Small intestine (tissue), 7 donors: ENCODE data around the gene CDR2L. TPM values are rescaled to one million over a fixed set of nuclear protein-coding genes. Genes with fewer than 3 reads are reported as not detected.
"Not testable (repeated sequence)": the region's sequence is repeated elsewhere in the genome, so short reads cannot be mapped to it uniquely, and the experiment has no call there.

Source experiments
- DNase-seq, 2 donors: peaks; one replicate each; pipeline versions ENCODE4 v3.0.0 to v3.0.0-alpha.2; 2013
- FAIRE-seq: peaks from 2 replicates; lab custom pipeline; 2012; peaks lifted over from hg19 to GRCh38; lab: Jason Lieb, UNC
- H3K27ac ChIP-seq, 3 donors: one replicate each; pipeline ENCODE4 v1.5.1; 2013; ENCODE audit warnings: low read length in 2 of 3, mild to moderate bottlenecking in 2 of 3, control low read depth in 1 of 3, inconsistent platforms in 1 of 3, low read depth in 1 of 3, moderate library complexity in 1 of 3
- H3K27me3 ChIP-seq, 3 donors: one replicate each; pipeline ENCODE4 v1.6.1; 2013; ENCODE audit warnings: low read length in 3 of 3, inconsistent platforms in 1 of 3; ENCODE audit not compliant: control insufficient read depth in 3 of 3, insufficient read depth in 3 of 3
- H3K36me3 ChIP-seq, 3 donors: one replicate each; pipeline ENCODE4 v1.6.1; 2013; ENCODE audit warnings: low read length in 3 of 3, inconsistent platforms in 1 of 3, low read depth in 1 of 3, mild to moderate bottlenecking in 1 of 3, moderate library complexity in 1 of 3; ENCODE audit not compliant: control insufficient read depth in 3 of 3, insufficient read depth in 2 of 3
- H3K4me1 ChIP-seq, 3 donors: one replicate each; pipeline ENCODE4 v1.6.1; 2013; ENCODE audit warnings: low read length in 2 of 3, inconsistent platforms in 1 of 3, low read depth in 1 of 3, mild to moderate bottlenecking in 1 of 3, moderate library complexity in 1 of 3; ENCODE audit not compliant: control insufficient read depth in 3 of 3, insufficient read depth in 2 of 3
- H3K4me3 ChIP-seq, 3 donors: one replicate each; pipeline ENCODE4 v1.5.1; 2013; ENCODE audit warnings: low read length in 3 of 3, control low read depth in 1 of 3, inconsistent platforms in 1 of 3, low read depth in 1 of 3, mild to moderate bottlenecking in 1 of 3, moderate library complexity in 1 of 3
- H3K9me3 ChIP-seq, 2 donors: one replicate each; pipeline ENCODE4 v1.6.1; 2013; ENCODE audit warnings: low read depth in 1 of 2, low read length in 1 of 2; ENCODE audit not compliant: control insufficient read depth in 2 of 2, insufficient read depth in 1 of 2
- WGBS, 3 donors: extraction: QIAGEN DNeasy Blood & Tissue Kit; methylation state at CpG; one replicate each; pipeline ENCODE4 v1.1.7; 2013; 5-methylcytosine and 5-hydroxymethylcytosine counted together
- polyA plus RNA-seq, 4 donors: library from polyadenylated mRNA; stranded (reverse) in 3 of 4; unstranded in 1 of 4; fragments of 200-250 nt in 3 of 4; fragments of 120-200 nt in 1 of 4; gene quantifications; one replicate each; pipeline versions ENCODE4 v1.2.1 to v1.2.3, GENCODE V29; 2013
- donor health status: healthy with polysubstance abuse.
- donor health status: control.
- donor health status: control.
- donor health status: Bipolar disorder and iron deficiency.
- donor health status: healthy.

CDR2L gene
- polyA plus RNA-seq, 4 donors, result 2.3 to 39.6 (median 27.2) TPM

- Histone ChIP-seq H3K36me3 (peaks cover 0 to 15% (median 3%) of the 10 kb centered on the region in 3 donors), H3K9me3 (peaks cover 0 to 19% of the 10 kb centered on the region in 2 donors)
- WGBS, 3 donors, result 76 to 85% (median 81%) methylated on average over 2 of the region's 2 CpGs
- H3K27me3 ChIP-seq, H3K4me3 ChIP-seq, H3K4me1 ChIP-seq, FAIRE-seq, H3K27ac ChIP-seq, DNase-seq: not testable (repeated sequence)
Measured at GRCh38 chr17:75026650-75027049, 39.2 kb downstream of the CDR2L start.

GRCh38 chr17:75030161-75030560 lies 42.7 kb downstream of the CDR2L start:
- H3K36me3 ChIP-seq, result peaks cover 0 to 1% (median 0%) of the 10 kb centered on the region in 3 donors

GRCh38 chr17:75031972-75032719 lies 44.7 kb downstream of the CDR2L start:
- H3K9me3 ChIP-seq, result peaks cover 0 to 14% of the 10 kb centered on the region in 2 donors
- 17 to 22% (median 18%) methylated on average over 10 of the region's 10 CpGs for WGBS, 3 donors
- no peak overlapping the region for H3K4me3 ChIP-seq
- peak overlapping the region in 1 of 3 donors; percentile 19 for H3K27ac ChIP-seq
- FAIRE-seq (no peak), DNase-seq (peak; percentile 60 to 71)
- H3K4me1 ChIP-seq, result peaks cover 0 to 11% (median 0%) of the 10 kb centered on the region in 3 donors
- peaks cover 0 to 12% (median 0%) of the 10 kb centered on the region in 3 donors for H3K36me3 ChIP-seq
- peaks cover 0 to 5% (median 0%) of the 10 kb centered on the region in 3 donors for H3K27me3 ChIP-seq

More at GRCh38 chr17:75030161-75030560, 42.7 kb downstream of the CDR2L start:
- Histone ChIP-seq H3K27ac (no peak overlapping the region), H3K27me3 (peaks cover 0 to 5% (median 0%) of the 10 kb centered on the region in 3 donors), H3K9me3 (peaks cover 0 to 17% of the 10 kb centered on the region in 2 donors), H3K4me3 (no peak overlapping the region), H3K4me1 (peaks cover 0 to 7% (median 0%) of the 10 kb centered on the region in 3 donors)
- DNase-seq (no peak), FAIRE-seq (no peak)
- 77 to 91% (median 88%) methylated on average over 8 of the region's 8 CpGs for WGBS, 3 donors

GRCh38 chr17:75032720-75033280 lies 45.4 kb downstream of the CDR2L start:
- Histone ChIP-seq H3K27ac (no peak overlapping the region), H3K9me3 (peaks cover 0 to 14% of the 10 kb centered on the region in 2 donors), H3K27me3 (peaks cover 0 to 3% (median 0%) of the 10 kb centered on the region in 3 donors), H3K4me1 (peaks cover 0 to 11% (median 0%) of the 10 kb centered on the region in 3 donors), H3K4me3 (peak overlapping the region in 1 of 3 donors; percentile 100), H3K36me3 (peaks cover 0 to 14% (median 0%) of the 10 kb centered on the region in 3 donors)
- DNase-seq (no peak), FAIRE-seq (no peak)
- 7 to 10% (median 8%) methylated on average over 13 of the region's 13 CpGs for WGBS, 3 donors

GRCh38 chr17:75033346-75034235 lies 46.2 kb downstream of the CDR2L start:
- FAIRE-seq (no peak), DNase-seq (peak; percentile 83 to 96)
- H3K9me3 ChIP-seq, result peaks cover 0 to 14% of the 10 kb centered on the region in 2 donors
- peaks cover 0 to 22% (median 2%) of the 10 kb centered on the region in 3 donors for H3K36me3 ChIP-seq
- WGBS, 3 donors, result 0 to 1% (median 0%) methylated on average over 34 to 36 of the region's 36 CpGs
- H3K27me3 ChIP-seq, result peaks cover 0 to 3% (median 0%) of the 10 kb centered on the region in 3 donors
- H3K27ac ChIP-seq, result peak overlapping the region in 2 of 3 donors; percentile 92 to 94
- peaks cover 0 to 11% (median 0%) of the 10 kb centered on the region in 3 donors for H3K4me1 ChIP-seq
- H3K4me3 ChIP-seq, result peak overlapping the region in 2 of 3 donors; percentile 35 to 100

GRCh38 chr17:75034236-75034908 lies 46.9 kb downstream of the CDR2L start:
- H3K27me3 ChIP-seq, result peaks cover 0 to 3% (median 0%) of the 10 kb centered on the region in 3 donors
- 1% methylated on average over 40 to 43 of the region's 43 CpGs for WGBS, 3 donors
- H3K36me3 ChIP-seq, result peaks cover 2 to 26% (median 10%) of the 10 kb centered on the region in 3 donors
- peaks cover 0 to 13% of the 10 kb centered on the region in 2 donors for H3K9me3 ChIP-seq
- H3K4me1 ChIP-seq, result peaks cover 0 to 11% (median 0%) of the 10 kb centered on the region in 3 donors
- peak; percentile 83 to 91 for DNase-seq
- no peak for FAIRE-seq
- H3K4me3 ChIP-seq, result peak overlapping the region; percentile 33 to 100 (median 35)
- H3K27ac ChIP-seq, result peak overlapping the region; percentile 4 to 94 (median 92)

- FAIRE-seq (no peak), DNase-seq (peak in 1 of 2 donors; percentile 93)
- peaks cover 0 to 3% (median 0%) of the 10 kb centered on the region in 3 donors for H3K27me3 ChIP-seq
- WGBS, 3 donors, result 20 to 55% (median 42%) methylated on average over 27 of the region's 27 CpGs
- H3K9me3 ChIP-seq, result no peaks in the 10 kb centered on the region
- peak overlapping the region in 2 of 3 donors; percentile 27 to 92 for H3K27ac ChIP-seq
- H3K4me1 ChIP-seq, result peaks cover 0 to 11% (median 0%) of the 10 kb centered on the region in 3 donors
- no peak overlapping the region for H3K4me3 ChIP-seq
- H3K36me3 ChIP-seq, result peaks cover 13 to 48% (median 15%) of the 10 kb centered on the region in 3 donors
Measured at GRCh38 chr17:75036643-75037268, 49.3 kb downstream of the CDR2L start.
